GM19043 (cell line): ENCODE results near the gene TTYH1.

Experiments used
- ATAC-seq: cut with Tn5 transposase; IDR thresholded peaks from one replicate; pipeline ENCODE4 v1.9.1; 2021; ENCODE audit warnings: low read depth; ENCODE audit not compliant: unreplicated experiment

TTYH1 gene

DNA sequence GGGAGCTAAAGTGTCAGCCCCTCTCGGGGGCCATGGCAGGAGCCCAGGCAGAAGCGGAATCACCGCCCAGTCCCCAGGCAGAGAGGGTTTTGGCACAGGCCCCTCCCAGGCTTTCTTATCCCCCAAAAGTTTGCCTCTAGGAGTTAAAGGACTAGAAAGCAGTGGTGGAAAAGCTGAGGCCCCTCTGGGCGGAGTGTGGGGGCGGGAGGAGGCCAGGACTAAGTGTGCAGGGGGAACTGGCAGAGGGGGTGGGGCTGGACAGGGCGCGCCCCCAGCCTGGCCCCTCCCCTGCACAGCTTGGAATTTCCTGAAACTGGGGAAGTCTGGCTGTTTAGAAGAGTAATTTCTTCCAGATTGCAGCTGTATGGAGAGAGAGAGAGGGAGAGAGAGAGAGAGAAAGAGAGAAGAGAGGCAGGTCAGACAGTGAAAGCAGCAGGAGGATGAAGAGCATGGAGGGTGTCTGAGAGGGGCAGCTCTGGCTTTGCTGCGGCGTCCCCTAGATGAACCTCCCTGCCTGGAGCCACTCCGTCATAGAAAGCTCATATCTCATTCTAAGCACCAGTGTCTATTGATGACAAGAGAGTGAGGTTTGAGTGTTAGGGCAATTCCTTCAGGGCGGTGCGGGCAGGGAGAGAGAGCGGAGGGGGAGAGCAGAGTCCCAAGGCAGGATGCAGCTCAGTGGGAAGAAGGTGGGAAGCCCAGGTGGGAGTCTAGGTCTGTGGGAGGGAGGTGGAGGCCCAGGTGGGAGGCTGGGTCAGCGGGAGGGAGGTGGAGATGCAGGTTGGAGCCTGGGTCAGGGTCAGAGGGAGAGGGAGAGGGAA, 58.0 kb downstream of the TTYH1 start, which contains the start of gene CDC42EP5:
TSS of gene CDC42EP5 (minus strand) at position 226 of the 821 bp plus-strand sequence. CDS start 7,749 bp downstream, outside the sequence.
- no peak for ATAC-seq

DNA sequence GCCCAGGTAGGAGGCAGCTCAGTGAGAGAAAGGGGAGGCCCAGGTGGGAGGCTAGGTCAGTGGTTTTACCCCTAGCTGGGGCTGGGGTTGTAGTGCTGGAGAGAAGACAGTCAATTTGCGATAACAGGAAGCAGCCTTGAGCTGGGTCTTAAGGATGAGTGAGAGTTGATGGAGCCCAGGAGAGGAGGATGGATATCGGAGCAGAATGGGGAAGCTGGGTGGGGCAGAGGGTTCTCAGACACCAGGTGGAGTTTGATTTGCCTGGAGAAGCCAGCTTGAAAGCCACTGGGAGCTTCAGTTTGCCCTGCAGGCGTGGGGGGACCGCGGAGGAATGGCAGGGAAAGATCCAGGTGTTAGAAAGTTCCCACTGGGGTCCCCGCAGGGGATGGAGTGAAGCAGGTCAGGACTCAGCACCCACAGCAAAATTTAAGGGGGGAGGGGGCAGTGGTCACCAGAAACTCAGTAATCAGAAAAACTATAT, 58.7 kb downstream of the TTYH1 start:
- ATAC-seq = no peak

DNA sequence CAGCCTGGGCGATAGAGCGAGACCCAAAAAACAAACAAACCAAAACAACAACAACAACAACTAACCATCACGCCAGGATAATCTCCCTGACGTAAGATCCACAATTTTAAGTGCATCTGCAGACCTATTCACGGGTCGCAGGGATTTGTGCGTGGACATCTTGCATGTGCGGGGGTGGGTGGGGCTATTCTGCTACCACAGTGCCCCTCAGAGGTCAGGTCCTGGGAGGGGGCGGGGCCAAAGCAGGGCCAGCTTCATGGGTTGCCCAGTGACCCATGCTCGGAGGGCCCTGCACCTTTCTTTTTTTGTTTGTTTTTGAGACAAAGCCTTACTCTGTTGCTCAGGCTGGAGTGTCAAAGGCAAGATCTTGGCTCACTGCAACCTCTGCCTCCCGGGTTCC, 60.4 kb downstream of the TTYH1 start:
- ATAC-seq = no peak

DNA sequence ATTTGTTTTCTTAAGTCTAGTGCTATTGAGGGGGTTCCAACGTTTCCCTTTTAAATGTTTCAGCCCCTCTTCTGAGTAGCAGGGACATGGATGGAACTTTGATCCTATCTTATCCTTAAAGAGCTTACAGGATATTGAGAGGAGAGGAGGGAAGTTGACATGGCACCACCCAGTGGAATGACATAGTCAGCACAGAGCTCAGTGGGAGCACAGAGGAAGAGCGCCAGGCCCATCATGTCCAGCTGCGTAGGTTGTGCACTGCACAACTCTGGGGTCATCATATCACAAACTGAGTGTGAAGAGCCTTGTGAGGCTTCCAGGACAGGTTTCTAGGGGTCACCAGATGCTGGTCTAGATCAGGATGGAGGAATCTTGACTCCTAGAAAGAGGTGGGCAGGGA, 62.4 kb downstream of the TTYH1 start:
- ATAC-seq = no peak

DNA sequence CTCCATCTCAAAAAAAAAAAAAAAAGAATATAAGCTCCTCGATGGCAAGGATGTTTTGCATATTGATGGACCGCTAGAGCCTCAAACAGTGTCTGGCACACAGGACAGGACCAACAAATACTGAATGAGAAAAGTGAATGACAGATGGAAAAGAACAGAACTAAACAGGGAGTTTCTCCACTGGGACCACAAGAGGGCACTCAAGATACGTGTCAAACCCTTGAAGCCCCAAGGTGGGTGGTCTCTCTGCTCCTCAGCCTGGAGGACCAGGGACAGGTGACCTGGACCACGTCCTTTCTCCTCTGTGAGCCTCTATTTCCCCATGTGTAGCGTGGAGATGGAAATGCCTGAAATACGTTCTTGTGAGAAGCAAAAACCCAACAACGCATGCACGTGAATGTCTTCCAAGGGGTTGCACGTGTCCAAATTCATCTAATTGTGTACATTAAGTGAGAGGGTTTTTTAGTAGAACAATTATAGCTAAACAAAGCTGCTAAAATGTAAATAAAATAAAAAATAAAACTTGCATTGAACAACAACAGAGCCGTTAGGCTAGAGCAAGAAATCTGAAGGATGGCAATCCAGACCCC, 63.5 kb downstream of the TTYH1 start:
- no peak for ATAC-seq

DNA sequence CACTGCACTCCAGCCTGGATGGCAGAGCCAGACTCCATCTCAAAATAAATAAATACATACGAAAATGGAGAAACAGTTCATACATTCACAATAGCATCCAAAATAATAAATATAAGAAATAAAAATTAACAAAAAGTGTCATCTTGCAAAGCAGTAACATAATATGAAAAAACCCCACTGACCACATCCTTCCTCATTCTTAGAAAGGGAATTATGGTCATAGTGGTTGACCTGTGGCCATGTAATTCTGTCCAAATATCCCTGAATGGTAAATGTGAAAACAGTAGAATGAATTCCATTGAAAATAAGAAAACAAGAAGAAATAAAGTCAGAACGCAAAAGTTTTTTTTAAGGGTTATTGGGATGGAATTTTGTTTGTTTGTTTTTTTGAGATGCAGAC, 64.8 kb downstream of the TTYH1 start:
- ATAC-seq = no peak

DNA sequence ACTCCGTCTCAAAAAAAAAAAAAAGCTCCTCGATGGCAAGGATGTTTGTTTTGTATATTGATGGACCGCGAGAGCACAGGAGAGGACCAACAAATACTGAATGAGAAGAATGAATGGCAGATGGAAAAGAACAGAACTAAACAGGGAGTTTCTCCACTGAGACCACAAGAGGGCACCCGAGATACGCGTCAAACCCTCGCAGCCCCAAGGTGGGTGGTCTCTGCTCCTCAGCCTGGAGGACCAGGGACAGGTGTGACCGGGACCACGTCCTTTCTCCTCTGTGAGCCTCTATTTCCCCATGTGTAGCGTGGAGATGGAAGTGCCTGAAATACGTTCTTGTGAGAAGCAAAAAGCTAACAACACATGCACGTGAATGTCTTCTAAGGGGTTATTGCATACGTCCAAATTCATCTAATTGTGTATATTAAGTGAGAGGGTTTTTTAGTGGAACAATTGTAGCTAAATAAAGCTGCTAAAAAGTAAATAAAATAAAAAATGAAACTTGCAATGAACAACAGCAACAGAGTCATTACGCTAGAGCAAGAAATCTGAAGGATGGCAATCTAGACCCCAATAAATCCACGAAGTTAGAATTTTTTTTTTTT, 66.2 kb downstream of the TTYH1 start:
- ATAC-seq = no peak

DNA sequence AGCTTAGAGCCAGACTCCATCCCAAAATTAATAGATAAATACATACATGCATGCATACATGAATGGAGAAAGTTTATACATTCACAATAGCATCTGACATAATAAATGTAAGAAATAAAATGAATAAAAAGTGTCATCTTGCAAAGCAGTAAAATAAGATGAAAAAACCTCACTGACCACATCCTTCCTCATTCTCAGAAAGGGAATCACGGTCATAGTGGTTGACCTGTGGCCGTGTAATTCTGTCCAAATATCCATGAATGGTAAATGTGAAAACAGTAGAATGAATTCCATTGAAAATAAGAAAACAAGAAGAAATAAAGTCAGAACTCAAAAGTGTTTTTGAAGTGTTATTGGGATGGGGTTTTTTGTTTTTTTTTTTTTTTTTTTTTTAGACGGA, 67.6 kb downstream of the TTYH1 start:
- no peak for ATAC-seq

DNA sequence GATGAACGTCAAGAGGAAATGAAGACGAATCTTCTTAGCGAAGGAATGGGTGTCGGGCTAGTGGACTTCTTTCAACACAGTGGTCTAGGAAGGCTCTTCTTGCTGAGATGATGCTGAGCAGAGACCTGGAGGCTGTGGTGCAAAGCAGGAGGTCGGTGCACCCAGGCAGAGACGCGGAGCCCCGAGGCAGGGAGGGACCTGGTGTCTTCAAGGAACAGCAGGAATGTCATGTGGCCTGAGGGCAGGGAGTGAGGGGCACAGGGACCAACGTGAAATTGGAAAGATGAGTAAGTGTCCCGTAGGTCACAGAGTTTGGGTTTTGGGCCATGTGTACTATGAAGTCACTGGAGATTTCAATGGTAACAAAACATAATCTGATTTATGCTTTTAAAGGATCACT, 69.2 kb downstream of the TTYH1 start:
- ATAC-seq = no peak

DNA sequence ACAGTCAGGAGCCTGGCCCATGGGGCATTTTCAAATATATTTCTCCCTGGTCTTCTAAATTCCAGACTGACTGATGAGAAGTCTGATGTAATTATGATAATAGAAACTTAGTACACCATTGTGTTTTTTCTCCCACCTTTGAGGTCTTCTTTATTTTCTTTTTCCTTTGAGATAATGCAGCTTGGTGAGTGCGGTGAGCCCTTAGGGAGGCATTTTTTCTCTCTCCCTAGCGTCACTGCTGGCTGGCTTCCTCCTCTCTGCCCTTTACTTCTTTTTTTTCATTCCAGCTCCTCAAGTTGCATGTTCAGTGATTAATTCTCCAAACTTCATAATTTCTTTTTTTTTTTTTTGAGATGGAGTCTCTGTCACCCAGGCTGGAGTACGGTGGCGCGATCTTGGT, 70.6 kb downstream of the TTYH1 start:
- ATAC-seq = no peak
